HuH-7.5 (cell line): ENCODE data around the gene FER.

Experiments used
- DNase-seq: peaks from one replicate; pipeline ENCODE4 v3.0.0; 2011; ENCODE audit warnings: low spot score

The FER gene

DNA sequence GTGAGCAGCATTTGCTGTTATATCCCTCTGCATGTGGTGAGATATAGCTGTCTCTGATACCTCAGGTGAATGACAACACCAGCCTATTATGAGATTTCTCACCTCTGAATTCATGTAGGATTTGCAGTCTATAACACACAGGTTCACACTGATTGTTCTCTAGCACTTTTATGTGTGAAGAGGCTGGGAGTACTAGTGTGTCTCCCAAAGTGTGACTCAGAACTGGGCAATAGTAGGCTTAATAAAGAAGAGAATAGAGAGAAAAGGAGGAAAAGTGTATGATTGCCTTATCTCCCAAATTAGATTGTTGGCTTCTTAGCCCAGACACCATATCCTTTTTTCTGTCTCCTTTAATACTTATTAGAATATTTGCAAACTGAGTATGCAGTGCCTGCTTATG, 430.1 kb downstream of the FER start:
- no peak for DNase-seq

DNA sequence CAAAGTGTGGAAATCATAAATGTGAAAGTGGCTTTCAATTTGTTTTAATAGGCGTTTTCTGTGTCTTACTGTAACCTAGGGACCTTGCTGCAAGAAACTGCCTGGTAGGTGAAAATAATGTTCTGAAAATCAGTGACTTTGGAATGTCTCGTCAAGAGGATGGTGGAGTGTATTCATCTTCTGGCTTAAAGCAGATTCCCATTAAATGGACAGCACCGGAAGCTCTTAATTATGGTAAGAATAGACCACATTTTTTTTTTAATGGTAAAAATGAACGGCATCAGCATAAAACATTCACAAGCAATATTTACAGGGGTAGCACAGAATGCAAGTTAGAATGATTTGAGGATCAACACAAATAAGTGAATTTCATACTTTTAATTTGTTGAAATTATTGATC, 433.0 kb downstream of the FER start:
- no peak for DNase-seq

DNA sequence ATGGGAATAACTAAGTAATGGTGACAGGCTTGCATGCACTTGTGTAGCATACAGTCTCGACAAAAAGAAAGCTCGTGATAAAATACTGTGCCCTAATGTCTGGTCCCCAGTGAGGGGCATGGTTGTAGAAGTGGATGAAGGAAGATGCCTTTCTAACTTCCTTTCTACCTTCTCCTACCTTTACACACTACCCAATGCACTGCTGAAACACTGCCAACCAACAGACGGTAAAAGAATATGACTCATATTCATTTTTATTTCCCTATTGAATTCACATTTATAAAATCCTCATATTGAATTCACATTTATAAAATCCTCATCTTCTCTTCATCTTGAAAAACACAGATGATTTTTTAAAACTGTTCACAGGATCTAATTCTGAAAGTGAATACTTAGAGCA, 439.1 kb downstream of the FER start:
- no peak for DNase-seq

DNA sequence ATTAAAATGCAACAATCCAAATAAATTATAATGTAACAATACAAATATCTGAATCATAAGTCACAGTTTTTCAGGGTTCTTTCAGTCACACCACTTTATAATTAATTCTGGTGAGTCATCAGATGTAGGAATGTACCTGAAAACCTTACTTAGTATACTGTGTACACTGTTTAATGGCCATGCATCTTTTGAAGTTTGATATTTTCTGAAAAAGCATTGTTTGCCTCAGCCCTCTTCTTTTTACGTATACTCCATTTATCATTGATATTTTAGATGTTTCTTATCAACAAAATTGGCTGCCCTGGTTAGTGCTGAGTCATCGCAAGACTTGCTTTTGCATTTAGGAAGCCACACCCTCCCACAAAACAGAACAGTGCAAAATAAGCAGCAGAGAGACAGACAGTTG, 443.5 kb downstream of the FER start:
- no peak for DNase-seq

DNA sequence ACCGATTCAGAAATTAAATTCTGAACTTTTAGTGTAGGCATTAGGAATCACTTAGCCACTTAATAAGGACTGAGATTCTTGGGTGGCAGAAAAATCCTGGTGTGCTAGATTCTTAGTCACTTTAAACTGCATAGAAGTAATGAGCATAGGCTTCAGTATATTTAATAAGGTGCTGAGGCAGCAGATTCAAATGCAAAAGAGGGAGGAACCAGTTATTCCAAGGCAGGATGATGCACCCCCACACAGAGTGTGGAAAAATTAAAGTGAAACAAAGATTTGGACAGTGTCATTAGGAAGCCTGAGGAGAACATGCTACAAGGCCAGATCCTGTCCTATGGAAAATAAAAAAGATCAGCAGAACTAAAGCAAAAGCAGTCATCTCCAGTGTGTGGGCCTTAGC, 444.3 kb downstream of the FER start:
- DNase-seq, result no peak

DNA sequence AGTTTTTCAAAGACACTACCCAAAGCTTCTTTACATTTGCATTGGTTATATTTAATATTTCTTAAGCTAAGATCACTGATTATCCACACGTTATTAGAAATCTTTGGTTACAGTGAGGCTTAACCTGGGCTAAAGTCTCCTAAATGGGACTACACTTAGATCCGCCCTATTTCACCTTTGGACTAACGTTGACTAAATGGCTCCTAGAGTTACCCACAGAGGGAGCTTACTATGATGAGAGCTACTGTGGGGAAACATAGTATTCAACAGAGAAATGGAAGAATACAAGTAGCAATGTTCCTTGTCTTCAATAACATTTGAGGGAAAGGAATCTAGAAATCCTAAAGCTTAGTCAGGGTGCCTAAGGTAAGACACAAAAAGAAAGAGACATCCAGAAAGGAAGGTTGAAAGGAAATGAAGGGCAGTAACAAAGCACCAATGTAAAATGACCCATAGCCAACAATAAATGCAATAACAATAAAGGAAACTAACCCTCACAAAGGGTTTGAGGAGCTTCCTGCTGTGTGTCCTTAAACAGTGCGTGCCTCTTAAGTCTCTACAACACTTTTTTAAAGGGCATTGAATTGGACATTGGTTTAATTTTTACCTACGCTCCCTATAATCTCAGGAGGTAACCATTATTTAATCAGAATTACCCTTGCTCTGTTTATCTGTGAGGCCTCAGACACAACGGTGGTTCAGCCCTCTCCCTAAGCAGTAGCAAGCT, 445.0 kb downstream of the FER start:
- DNase-seq, result no peak

DNA sequence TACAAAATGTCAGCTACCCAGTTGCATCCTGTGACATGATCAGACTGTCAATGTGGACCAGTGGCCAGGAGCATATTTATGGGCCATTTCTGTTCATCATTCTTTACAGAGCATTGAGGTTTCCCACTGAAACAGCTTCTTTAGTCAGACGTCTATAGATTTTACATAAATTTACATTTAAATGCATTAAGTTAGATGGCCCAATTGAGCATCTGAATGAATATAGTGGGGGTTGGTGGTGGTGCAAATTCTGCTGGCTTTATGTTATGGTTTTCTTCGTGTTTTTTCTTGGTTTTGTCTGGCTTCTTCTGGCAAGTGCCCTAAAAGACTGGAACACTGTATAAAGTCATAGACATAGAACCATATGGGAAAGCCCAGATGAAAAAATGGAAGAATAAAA, 448.0 kb downstream of the FER start:
- no peak for DNase-seq

DNA sequence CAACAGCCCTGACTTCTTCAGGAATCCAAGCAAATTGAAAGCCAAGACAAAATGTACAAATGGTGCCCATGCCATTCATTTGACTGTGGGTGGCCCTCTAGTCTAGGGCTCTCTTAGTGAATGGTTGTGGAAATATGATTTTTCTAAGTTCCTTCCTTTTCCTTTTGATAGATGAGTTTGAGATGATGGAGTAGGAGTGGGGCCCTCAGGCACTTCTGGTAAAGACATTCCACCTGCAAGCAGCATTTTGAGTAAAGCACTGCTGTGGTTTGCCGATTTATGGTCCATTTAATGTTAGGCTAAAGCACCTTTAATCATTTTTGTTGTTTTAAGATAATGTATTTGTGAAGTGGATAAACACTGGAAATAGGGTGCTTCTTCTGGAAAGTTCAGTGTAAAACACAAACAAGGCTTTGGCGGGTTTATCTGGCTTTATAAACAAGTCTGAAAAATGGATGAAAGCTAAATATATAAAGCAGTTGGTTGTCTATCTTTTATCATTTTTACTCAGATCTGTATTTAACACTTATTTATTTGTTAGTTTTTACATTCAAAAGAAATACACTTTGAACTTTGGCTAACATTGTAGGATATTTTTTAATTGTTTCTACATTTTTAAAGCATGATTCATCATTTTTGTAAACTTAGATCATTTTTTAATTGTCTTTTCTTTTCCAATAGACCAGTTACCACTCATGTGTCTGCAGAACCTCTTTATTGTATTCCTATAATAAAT, 448.6 kb downstream of the FER start:
- DNase-seq, result no peak

DNA sequence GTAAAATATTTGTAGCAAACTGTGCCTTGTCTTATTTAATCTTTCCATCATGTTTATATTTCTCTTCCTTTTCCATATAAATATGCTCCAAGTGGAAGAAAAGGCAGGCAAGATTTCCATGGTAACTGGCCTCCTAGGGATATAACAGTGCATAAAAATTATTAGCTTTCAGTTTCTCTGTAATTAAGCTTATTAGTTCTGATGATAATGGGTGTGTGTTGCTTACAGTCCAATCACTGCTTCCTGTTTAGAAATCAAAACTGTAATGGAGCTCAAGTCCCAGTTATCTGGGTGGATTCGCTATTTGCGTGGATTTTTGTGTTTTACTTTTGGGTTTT, 449.1 kb downstream of the FER start:
- DNase-seq, result no peak

DNA sequence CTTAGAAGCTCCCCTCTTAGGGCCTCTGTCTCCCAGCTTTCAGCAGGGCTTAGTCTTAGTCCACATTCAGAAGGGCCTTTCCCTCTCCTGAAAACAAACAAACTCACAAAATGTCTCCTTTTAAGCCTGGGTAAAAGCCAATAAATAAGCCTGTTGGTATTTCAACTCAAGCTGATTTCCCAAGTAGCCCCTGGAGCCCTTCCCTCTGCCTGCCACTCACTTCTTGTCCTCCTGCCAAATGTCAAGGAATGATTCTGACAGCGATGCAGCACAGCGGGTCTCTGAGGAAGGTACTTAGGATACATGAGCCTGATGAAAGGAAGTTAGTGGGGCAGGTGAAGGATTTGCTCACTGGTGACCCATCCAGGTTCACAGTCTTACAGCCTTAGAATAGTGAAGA, 451.6 kb downstream of the FER start:
- DNase-seq, result no peak

DNA sequence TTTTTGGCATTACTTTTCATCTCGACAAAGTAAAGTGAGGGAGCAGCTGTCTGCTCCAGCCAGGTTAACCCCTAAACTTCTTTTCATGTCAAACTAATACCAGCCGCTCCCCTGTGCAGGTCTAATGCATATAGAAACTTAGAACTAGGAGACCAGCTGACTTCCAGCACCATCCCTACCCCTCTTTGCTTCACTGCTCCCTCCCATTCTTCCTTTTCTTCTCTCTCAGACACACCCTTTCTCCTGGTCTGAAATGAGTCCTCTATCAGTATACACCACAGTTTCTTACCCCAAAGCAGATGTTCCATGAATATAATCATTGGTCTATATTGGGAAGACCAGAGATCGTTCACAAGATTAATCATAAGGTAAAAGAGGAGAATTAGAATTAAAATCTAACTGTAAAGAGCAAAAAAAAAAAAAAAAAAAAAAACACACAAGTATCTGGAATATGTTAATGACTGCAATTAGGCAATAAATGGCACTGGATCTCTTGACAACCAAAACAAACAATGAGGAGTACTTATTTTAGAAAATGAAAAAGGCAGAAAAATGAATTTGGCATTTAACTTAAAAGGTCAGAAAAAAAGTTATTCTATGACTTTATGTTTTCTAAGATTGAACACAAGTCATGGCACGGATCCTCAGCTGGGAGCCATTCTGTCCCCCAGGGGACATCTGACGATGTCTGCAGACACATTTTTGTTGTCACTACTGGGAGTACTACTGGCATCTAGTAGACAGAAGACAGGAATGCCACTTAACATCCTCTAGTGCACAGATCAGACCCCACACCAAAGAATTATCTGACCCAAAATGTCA, 452.3 kb downstream of the FER start:
- no peak for DNase-seq

DNA sequence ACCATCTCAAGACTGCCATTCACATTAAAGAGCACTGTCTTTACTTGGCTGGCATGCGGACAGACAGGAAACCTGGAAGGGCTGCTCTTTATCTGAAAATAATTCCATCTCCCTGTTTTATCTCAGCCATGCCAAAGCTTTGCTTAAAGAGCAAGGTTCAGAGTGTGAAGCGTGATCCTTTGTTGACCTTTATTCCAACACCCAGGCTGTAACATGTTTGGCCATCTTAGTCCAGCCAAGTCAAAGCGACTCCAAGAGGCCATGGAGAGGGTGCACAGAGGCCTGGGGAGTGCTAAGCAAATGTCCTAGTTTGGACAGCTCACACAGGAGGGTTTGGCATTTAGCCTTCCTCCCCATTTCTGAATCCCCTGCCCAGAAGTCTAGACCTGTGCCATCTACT, 467.3 kb downstream of the FER start:
- DNase-seq, result no peak

DNA sequence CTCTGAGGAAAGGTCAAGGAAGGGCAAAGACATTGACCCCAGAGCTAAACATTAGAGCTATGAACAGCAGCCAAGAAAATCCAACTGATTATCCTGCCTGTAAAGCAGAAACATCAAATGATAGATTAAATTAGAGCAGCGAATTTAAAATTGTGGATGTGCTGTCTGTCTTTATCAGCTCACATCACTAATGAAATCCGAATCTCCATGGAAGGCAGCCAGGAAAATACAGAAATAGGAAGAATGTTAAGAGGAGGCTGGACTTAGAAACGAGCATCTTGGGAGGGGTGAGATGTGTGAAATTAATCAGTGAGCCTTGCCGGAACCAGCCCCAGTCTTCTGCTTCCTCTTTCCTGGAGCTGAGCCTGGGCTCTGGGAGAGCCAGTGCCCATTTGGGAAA, 471.1 kb downstream of the FER start:
- no peak for DNase-seq

DNA sequence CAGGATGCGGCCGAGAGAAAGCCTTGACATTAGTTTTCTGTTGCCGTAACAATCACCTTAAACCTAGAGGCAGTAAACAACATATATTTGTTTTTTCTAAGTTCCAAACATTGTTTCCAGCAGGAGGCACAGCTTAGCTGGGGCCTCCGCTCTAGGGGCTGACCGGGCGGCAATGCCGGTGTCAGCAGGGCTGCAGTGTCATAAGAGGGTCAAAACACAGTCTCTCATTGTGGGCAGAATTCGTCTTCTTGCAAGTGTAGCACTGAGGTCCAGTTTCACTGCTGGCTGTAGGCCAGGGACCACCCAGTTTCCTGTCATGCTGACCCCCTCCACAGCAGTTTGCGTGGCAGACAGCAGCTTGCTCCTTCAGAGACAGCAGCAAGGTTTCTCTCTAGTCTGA, 475.8 kb downstream of the FER start:
- no peak for DNase-seq

DNA sequence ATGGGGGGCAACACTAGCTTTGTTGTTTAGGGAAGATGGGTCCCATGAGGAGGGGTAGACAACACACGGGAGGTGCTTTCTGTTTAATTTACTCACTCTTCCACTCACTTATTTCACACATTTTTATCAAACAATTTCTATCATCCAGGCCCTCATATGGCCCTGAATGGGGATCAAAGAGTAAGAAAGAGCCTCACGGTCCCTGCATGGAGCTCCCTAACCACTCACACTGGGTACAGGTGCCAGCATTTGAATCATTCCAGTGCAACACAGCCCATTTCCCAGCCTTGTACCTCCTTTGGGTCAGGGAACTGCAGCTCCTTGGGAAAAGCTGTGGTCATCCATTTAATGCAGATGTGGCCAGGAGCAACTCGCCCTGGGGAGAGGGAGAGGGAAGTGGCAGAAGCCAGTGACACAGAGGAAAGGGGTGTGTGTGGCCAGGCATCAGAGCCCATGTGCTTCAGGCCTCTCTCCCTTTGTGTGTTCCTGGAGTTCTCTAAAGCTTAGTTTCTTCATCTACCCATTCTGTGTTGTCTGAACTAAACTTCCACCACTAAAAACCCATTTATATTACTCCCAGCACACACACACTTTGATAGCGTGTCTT, 476.7 kb downstream of the FER start:
- DNase-seq, result no peak

DNA sequence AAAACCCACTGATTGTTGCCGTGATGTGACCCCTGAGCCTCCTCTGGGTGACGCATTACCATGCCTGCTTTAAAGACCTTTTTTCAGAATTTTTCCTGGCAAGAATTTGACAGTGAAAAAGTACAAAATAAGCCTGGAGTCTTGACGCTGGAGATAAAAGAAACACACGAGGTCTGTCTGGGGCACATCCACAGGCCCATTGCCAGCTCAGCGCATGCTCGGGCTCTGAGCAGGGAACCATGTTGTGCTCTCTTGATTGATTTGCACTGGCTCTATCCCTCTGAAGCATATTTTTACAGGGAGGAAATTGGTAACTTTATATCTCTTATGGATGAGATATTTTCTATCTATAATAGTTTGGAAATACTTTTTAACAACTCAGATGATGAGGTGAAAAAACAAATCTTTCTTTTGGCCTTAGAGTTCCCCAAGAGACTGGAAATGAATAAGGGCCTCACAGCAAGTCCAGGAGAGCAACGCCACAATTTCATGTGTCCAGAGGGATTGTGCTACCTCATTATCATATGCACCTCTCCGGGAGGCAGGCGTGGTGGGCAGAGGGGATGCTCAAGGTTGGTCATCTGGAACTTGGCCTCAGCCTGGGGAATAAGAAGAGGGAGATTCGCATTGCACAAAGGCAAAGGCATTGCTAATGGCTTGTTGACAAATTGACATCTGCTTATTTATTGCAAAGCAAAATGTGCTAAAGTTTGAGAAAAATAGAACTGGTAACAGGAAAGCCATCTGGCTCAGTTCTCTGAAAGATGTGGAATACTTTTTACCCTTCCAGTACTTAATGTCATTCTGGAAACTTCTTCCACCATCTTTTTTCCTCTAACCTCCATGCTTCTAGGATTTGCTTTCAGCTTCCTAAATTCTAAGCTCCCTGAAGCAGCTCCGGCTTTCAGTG, 478.3 kb downstream of the FER start:
- no peak for DNase-seq

DNA sequence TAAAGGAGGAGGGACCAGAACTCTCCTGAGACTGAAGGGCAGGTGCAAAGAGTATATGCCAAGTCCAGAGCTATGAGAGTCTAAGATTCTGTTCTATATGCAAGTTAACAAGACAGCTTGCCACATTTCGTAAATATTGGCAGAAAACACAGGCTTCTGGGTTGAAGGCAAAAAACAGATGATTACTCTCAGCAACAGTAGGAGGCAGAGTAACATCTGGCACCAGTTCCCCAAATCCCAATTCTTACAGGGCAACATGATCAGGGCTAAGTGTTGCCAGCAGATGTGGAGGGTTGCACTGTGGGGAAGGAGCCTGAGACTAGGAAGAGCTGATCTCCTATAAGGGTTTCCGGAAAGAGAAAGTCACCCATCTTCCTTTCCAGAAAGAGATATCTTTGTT, 482.7 kb downstream of the FER start:
- no peak for DNase-seq

DNA sequence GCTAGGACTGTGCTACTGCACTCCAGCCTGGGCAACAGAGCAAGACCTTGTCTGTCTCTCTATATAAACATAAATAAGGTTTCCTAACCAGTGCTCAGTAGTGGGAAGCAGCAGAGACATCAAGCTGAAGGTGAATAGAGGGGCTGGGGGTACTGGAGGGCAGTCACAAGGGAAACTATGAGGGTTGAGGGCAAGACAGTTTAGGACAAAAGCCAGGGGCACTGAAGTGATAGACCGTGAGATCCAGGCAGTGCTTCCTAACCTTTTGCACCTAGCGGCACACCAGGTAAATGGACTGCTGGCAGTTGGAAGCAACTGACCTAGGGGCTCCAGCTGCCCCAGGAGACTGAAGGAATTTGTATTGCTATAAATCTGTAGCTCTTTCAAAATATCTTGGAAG, 483.6 kb downstream of the FER start:
- no peak for DNase-seq

DNA sequence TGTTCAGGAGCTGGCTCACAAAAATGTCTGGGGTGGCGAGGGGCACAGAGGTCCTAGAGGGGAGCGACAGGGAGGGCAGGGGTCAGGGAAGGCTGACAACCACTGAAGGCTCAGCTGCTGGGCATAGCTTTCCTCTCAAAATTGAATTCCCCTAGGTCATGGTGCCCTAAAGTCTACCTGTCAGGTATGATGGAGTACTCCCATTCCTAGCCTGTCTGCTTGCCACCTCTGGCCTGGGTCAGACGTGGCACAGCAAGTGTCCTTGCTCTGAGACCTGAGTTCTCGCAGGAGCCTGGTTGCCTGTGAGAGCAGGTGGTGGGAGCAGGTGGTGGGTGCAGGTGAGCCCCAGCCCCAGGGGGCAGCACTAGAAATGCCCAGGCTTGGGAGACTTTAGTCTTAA, 486.7 kb downstream of the FER start:
- DNase-seq, result no peak

DNA sequence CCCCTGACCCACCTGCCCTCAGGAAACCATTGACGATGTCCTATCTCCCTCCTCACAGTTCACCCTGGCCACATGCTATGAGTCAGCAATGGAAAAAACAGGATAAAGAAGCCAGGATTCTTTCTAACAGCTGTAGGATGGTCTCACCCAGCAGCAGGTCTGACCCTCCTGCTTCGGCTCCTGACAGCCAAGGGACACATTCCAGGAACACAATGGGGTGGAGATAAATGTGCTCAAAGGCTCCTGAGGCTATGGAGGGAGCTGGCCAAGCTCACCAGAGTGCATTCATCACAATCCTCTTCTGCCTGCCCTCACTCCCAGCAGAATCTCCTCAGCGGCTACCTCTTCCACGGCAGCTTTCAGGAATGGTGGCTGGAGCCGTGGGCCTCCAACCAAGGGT, 491.8 kb downstream of the FER start:
- no peak for DNase-seq

DNA sequence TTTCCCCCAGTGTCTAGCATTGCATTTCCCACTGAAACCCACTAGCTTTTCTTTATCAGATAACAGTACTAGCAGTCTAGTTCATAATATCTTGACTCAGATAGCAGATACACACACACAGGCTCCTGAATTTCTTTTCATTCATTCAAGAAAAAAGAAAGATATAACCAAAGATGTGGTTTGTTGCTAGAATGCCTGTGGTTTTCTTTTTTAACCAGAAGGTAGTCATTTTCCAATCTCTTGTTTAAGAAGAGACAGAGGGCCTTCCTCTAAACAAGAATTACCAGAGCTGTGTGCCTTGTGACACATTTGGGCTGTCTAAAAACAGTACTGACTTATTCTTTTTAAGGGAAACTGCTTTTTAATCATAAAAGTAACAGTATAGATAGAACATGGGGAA, 494.8 kb downstream of the FER start:
- DNase-seq, result no peak

DNA sequence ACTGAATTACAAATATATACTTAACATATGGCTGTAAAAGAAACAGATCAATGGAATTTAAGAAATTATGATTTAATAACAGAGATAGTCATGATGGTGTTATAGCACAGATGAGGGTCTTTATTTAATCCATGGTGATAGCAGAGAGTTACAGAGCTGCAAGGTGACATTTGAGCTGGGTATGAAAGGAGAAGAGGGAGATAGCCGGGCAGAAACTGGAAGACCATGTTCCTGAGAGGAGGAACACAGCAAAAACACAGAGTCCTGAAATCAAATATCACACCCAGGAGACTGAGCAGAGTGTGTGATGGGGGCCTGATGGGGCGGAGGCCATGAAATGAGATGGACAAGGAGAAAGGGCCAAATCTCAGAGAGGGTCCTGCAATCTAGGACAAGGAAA, 498.7 kb downstream of the FER start:
- DNase-seq, result no peak
